ENCODE data around the gene EFCAB10. TPM values are rescaled to one million over a fixed set of nuclear protein-coding genes. Genes with fewer than 3 reads are reported as not detected.

EFCAB10 gene
- polyA plus RNA-seq, 1 donor from 2014 or later: not detected

DNA sequence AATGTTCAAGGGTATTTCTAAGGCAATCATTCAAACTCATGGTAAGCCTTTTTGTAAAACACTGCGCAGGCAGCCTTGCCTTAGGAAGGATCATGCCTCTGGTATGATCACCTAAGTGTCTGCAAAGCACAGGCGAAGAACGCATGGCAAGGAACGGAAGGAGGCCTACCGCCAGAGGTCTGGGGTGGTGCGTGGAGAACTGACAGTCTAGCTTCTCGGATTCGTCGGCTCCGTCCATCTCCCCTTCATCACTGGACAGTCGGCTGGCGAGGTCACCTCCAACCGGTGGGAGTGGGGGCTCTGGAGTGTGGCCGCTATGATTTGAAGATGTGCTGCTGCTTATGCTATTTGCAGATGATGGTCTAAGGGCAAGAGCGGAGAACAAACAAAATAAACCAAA, 42.6 kb upstream of the EFCAB10 start:
- Histone ChIP-seq H2AFZ (ENCODE audit: low read depth, low read length) (no peak overlapping the region), H3K9me2 (ENCODE audit: insufficient read depth, low read length) (no peaks in the 10 kb centered on the region), H3K4me3 (ENCODE audit: low read length) (no peak overlapping the region), H3K4me2 (ENCODE audit: low read length) (no peak overlapping the region), H3K27me3 (ENCODE audit: insufficient read depth, low read depth, low read length) (no peaks in the 10 kb centered on the region), H3K27ac (ENCODE audit: low read length) (no peak overlapping the region), H3K9me3 (ENCODE audit: low read length) (no peaks in the 10 kb centered on the region), H3K79me2 (replicated peaks; ENCODE audit: insufficient read depth, low read length) (no peaks in the 10 kb centered on the region), H4K20me1 (ENCODE audit: insufficient read depth) (no peaks in the 10 kb centered on the region), H3K9ac (ENCODE audit: low read length) (no peak overlapping the region), H3K36me3 (ENCODE audit: insufficient read depth, low read length) (peaks cover 5% of the 10 kb centered on the region), H3F3A (ENCODE audit: insufficient read depth, low read length, poor library complexity, severe bottlenecking) (no peaks in the 10 kb centered on the region)
- TF ChIP-seq SMC3 (conservative IDR thresholded peaks at IDR 0.05; ENCODE audit: poor library complexity) (no peak), MXI1 (conservative IDR thresholded peaks at IDR 0.05; ENCODE audit: poor library complexity, severe bottlenecking) (no peak), EP300 (conservative IDR thresholded peaks at IDR 0.05; ENCODE audit: poor library complexity, severe bottlenecking) (no peak), RAD21 (conservative IDR thresholded peaks at IDR 0.05) (no peak), POLR2AphosphoS5 (IDR thresholded peaks at IDR 0.05) (no peak), EZH2 (IDR thresholded peaks at IDR 0.05; ENCODE audit: borderline replicate concordance, insufficient read depth, low read length, poor library complexity, severe bottlenecking) (no peak), TAF1 (IDR thresholded peaks at IDR 0.05; ENCODE audit: low read depth) (no peak)
- TF ChIP-seq, protein P1, sequence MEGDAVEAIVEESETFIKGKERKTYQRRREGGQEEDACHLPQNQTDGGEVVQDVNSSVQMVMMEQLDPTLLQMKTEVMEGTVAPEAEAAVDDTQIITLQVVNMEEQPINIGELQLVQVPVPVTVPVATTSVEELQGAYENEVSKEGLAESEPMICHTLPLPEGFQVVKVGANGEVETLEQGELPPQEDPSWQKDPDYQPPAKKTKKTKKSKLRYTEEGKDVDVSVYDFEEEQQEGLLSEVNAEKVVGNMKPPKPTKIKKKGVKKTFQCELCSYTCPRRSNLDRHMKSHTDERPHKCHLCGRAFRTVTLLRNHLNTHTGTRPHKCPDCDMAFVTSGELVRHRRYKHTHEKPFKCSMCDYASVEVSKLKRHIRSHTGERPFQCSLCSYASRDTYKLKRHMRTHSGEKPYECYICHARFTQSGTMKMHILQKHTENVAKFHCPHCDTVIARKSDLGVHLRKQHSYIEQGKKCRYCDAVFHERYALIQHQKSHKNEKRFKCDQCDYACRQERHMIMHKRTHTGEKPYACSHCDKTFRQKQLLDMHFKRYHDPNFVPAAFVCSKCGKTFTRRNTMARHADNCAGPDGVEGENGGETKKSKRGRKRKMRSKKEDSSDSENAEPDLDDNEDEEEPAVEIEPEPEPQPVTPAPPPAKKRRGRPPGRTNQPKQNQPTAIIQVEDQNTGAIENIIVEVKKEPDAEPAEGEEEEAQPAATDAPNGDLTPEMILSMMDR (IDR thresholded peaks at IDR 0.05; ENCODE audit: poor library complexity, severe bottlenecking): no peak
- TF ChIP-seq, protein P2, sequence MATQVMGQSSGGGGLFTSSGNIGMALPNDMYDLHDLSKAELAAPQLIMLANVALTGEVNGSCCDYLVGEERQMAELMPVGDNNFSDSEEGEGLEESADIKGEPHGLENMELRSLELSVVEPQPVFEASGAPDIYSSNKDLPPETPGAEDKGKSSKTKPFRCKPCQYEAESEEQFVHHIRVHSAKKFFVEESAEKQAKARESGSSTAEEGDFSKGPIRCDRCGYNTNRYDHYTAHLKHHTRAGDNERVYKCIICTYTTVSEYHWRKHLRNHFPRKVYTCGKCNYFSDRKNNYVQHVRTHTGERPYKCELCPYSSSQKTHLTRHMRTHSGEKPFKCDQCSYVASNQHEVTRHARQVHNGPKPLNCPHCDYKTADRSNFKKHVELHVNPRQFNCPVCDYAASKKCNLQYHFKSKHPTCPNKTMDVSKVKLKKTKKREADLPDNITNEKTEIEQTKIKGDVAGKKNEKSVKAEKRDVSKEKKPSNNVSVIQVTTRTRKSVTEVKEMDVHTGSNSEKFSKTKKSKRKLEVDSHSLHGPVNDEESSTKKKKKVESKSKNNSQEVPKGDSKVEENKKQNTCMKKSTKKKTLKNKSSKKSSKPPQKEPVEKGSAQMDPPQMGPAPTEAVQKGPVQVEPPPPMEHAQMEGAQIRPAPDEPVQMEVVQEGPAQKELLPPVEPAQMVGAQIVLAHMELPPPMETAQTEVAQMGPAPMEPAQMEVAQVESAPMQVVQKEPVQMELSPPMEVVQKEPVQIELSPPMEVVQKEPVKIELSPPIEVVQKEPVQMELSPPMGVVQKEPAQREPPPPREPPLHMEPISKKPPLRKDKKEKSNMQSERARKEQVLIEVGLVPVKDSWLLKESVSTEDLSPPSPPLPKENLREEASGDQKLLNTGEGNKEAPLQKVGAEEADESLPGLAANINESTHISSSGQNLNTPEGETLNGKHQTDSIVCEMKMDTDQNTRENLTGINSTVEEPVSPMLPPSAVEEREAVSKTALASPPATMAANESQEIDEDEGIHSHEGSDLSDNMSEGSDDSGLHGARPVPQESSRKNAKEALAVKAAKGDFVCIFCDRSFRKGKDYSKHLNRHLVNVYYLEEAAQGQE (IDR thresholded peaks at IDR 0.05; ENCODE audit: borderline replicate concordance): no peak

DNA sequence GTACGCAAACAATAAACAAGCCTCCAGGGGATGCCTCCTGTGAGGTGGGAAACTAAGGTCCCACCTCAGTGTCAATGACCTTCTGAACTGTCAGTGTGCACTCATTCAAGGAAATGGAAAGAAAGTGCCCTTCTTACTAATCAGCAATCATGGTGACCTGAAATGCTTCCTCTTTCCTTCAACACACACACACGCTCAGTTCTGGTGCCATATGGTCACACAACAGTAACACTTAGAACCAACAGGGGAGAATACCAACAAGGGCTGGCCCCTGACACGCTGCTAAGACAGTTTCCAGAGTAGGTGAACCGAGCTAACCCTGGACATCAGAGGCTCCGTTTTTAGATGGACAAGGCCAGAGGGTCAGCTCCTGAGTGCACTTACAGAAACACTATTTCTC, 42.1 kb upstream of the EFCAB10 start:
- TF ChIP-seq, protein P1 (IDR thresholded peaks at IDR 0.05; ENCODE audit: poor library complexity, severe bottlenecking): no peak
- H3K4me3 ChIP-seq (ENCODE audit: low read length): no peak overlapping the region
- H3K36me3 ChIP-seq (ENCODE audit: insufficient read depth, low read length): peaks cover 5% of the 10 kb centered on the region
- no peaks in the 10 kb centered on the region for H3F3A ChIP-seq (ENCODE audit: insufficient read depth, low read length, poor library complexity, severe bottlenecking)
- H3K4me2 ChIP-seq (ENCODE audit: low read length): no peak overlapping the region
- no peaks in the 10 kb centered on the region for H3K9me3 ChIP-seq (ENCODE audit: low read length)
- no peaks in the 10 kb centered on the region for H3K27me3 ChIP-seq (ENCODE audit: insufficient read depth, low read depth, low read length)
- no peak overlapping the region for H3K27ac ChIP-seq (ENCODE audit: low read length)
- H2AFZ ChIP-seq (ENCODE audit: low read depth, low read length): no peak overlapping the region
- no peaks in the 10 kb centered on the region for H3K79me2 ChIP-seq (replicated peaks; ENCODE audit: insufficient read depth, low read length)
- no peaks in the 10 kb centered on the region for H3K9me2 ChIP-seq (ENCODE audit: insufficient read depth, low read length)
- H3K9ac ChIP-seq (ENCODE audit: low read length): no peak overlapping the region
- H4K20me1 ChIP-seq (ENCODE audit: insufficient read depth): no peaks in the 10 kb centered on the region

Data from neural cell (in vitro differentiated cells).